Dermis microvascular lymphatic vessel endothelial cell (primary cell): Measurements from ENCODE around the gene TNIK. TPM values are rescaled to one million over a fixed set of nuclear protein-coding genes. Genes with fewer than 3 reads are reported as not detected.
A peak's percentile ranks its signal among the peaks of the same experiment; 100 is the strongest.

Experiments used
- DNase-seq, 2 donors: peaks; one replicate each; pipeline versions ENCODE4 v3.0.0 to v3.0.0-alpha.2; 2010; ENCODE audit warnings: low read depth in 2 of 2
- total RNA-seq: library from RNA; depleted of rRNA; stranded (reverse); fragments of >200 nt; gene quantifications from 2 replicates; pipeline ENCODE4 v1.2.1, GENCODE V29; 2014

Gene TNIK
- total RNA-seq, 1 donor from 2014 or later, result 18.9 TPM

DNA sequence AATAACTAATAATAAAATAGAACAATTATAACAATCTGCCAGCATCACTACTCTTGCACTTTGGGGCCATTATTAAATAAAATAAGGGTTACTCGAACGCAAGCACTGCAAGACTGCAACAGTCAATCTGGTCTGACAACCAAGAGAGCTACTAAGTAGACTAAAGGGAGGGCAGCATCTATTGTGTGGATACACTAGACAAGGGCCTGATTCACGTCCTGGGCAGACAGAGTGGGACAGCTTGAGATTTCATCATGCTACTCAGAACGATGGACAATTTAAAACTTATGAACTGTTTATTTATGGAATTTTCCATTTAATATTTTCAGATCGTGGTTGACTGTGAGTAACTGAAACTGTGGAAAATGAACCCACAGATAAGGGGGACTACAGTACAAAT, 39.5 kb downstream of the TNIK start:
- peak in 1 of 2 donors; percentile 65 for DNase-seq

DNA sequence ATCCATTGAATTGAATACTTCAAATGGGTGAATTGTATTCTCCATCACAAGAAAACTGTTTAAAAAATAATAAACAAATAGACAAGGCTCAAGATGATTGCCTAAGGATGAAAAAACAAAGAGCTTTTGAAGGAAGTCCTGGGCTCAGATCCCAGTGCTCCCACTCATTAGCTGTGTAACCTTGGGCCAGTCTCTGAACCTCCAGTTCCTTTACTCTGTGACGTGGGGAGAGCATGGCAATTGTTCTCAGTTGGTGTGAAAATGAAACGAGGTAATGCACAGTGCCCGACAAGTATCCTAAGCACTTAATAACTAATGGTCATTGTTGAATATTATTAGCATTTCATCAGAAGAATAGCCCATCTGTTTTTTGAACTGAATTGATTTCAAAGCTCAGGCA, 40.7 kb downstream of the TNIK start:
- DNase-seq, result no peak

GRCh38 chr3:171417813-171418212, 42.4 kb downstream of the TNIK start:
- peak in 1 of 2 donors; percentile 82 for DNase-seq

DNA sequence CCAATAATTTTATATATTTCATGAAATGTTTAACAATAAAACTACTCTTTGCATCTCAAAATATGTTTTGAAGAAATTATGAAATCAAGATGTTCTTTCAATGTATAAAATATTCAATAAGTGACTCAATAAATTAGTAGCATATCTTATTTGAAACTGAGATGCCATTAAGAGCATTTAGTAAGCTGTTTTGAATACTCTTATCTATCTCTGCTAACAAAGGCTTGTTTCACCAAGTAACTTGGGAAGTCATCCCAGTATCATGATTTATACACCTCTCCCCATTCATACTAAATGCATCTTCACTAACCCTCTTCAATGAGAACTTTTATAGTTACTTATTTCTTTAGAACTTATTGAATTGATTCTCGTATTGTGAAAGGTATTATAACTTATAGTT, 43.1 kb downstream of the TNIK start:
- no peak for DNase-seq

- DNase-seq, result no peak
Observed at GRCh38 chr3:171416666-171417065, 43.5 kb downstream of the TNIK start.

- peak; percentile 50 to 57 for DNase-seq
Observed at GRCh38 chr3:171416061-171416460, 44.1 kb downstream of the TNIK start.

- no peak for DNase-seq
Observed at GRCh38 chr3:171415070-171415469, 45.1 kb downstream of the TNIK start.

DNA sequence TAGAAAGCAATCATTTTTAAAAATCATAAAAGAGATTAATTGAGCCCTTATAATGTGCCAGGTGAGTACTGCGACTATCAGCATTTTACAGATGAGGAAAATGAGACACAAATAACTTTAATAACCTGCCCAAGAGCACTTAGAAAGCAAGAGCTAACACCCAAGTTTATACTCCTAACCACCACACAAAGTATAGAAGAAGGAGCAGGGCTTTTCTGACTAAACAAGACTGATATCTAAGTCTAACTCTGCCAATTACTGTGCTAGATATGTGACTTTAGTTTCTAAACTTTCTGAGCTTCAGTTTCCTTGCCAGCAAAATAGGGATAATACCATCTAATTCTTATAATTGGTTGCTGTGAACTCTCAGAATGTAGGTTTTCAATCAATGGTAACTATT, 47.7 kb downstream of the TNIK start:
- DNase-seq, result no peak

DNA sequence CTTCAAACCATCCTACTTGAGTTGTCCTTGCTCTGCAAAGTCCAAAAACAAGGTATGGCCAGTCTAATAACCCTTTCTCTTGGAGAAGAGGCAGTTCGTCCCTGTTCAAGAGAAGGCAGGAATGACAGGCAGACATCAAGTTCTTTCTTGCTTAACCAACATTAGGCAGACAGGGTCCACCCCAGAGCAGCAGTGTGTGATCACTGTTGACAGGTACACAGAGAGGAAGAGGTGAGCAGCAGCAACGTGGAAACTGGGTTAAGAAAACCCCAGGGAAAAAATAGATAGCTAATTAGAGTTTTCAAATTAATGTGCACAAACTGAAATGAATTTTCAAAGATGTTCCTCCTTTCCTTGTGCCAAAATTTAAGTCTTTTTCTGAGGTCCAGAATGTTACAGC, 48.2 kb downstream of the TNIK start:
- DNase-seq, result no peak

DNA sequence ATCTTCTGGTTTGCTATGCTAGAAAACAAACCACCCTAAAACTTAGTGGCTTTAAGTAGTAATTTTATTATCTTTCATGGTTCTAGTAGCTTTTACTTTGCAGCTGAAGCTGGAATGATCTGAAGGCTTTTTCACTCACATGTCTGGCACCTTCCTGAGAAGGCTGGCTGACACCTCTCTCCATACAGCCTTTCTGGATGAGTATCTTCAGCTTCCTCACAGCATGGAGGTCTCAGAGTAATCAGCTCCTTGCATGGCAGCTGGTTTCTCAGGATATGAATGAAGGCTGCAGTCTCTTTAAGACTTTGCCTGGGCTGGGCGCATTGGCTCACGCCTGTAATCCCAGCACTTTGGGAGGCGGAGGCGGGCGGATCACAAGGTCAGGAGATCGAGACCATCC, 50.0 kb downstream of the TNIK start:
- DNase-seq, result no peak

DNA sequence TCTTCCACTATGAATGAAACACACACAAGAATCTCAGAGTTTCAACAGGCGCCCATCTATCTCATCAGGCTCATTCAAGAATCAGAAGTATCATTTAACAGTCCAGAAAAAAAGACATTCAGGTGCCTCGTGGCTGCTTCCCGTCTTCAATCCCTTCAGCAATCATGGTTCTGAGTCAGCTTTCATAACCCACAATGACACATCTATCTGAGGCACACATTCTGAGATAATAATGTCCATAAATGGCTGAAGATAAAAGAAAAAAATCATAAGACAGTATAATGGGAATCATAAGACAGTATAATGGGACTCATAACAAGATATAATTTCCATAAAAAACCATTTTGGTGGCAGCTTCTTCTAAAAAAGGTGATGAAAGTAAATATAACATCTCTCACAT, 52.4 kb downstream of the TNIK start:
- DNase-seq, result no peak

DNA sequence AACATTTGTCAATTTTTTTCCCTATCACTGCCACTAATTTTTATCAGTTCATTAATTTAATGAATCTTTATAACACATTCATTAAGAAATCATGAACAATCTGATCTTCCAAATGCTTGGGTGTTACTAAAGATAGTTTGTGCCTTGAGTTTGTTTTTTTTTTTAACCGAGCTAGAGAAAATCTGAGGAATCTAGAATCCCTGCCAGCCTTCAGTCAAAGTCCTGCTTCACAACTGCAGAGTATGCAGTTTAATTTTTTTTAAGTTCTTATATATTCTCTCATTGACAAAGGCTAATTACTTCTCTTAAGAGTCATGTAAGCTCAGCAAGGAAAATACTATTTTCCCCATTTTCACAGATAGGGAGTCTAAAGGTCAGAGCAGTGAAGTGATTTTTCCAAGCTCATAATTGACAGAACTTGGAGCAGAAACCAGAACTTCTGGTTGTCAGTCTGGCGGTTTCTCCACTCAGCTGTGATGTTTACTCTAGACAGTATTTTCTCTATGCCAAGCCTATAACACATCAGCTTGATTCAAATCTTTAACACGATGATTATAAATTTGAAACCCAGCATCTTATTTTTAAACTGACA, 55.7 kb downstream of the TNIK start:
- DNase-seq, result no peak

- DNase-seq, result peak in 1 of 2 donors; percentile 80
Observed at GRCh38 chr3:171402281-171402680, 57.9 kb downstream of the TNIK start.

DNA sequence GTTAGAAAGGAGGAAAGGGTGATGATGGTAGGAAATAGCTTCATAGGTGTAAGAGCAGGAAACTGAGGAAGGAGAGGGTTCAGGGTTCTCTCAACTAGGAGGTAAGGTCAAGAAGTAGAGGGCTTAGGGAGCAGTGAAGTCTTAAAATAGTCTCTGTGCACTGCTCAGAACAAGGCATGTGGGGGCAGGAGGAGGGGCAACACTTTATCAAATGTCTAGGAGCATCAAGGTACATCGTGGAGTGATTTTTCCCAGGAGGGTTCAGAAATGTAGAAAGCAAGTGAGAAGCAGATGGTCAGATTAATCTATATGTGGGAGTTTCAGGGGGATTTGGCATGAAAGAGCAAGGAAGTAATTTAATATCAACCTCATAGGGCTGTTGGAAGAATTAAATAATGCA, 58.8 kb downstream of the TNIK start:
- DNase-seq, result no peak

DNA sequence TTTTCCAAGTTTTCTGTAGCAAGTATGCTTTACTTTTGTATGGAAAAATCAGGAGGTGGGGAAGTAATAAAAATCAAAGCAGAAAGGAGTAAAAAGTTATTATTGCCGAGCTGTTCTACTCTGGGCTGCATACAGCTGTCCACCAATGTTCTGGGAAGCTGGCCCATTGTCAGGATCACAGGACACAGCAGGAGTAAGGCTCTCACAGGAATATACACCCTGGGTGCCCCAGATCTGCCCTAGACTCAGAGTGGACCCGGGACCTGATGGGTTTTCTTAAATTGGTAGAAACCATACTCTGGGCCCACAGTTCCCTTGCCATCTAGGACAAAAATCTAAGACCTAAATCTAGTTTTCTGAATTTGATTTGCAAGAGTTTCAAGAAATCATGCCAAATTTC, 60.4 kb downstream of the TNIK start:
- DNase-seq, result no peak

GRCh38 chr3:171398343-171398742, 61.9 kb downstream of the TNIK start:
- no peak for DNase-seq

DNA sequence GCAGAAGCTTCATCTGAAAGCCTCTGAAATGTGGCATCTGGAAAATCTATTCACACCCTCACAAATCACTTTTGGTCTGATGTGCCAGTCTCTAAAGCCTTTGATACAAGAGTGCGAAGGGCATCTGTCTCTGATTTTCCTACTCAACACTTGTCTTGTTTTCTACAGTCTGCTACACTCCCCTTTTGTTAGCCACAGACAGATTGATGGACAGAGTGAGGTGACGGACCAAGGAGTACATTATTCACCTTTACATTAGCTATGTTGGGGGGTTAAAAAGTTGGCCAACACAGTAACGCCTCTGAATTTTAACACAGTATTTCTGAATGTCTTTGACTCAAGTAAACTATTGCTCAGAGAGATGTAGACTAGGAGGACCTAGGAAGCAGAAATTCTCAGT, 63.1 kb downstream of the TNIK start:
- DNase-seq, result no peak

DNA sequence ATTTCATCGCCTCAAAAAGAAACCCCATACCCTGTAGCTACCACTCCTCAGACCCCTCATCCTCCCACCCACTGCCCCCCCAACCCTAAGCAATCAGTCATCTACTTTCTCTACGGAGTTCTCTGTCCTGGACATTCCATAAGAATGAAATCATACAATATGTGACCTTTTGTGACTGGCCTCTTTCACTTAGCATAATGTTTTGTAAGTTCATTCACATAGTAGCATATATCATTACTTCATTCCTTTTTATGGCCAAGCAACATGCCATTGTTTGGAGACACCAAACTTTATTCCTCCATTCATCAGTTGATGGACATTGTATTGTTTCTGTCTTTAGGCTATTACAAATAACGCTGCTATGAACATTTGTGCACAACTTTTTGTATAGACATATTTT, 64.2 kb downstream of the TNIK start:
- peak; percentile 36 to 65 for DNase-seq

DNA sequence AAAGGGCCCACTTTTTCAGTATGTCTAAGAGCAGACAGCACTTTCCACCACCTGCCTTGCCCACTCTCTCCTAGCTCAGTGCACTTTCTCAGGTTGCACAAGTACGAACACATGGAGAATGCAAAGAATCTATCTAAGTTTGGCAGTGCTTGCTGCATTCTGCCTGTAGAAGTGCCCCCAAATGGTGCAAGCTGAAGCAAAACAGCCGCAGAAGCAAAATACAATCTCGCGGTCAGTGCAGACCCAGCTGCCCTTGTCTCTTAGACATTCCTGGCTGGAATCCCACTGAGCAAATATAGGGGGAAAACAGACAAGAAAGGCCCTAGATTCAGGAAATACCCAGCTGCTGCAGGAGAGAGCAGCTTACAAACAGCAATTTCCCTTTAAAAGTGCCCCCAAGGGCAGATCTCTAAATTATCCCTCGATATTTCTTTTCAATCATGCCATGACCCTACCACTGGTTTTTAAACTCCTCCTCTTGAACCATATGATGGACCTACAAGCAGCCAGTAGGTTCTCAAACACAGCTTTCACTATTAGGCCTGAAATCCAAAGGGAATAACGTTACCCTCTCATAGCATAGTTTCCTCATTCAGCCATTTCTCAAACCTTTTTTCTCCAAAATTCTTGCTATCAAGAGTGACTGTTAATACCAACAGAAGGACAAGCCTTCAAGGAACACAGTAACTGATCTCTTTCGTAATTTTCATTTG, 67.0 kb downstream of the TNIK start:
- DNase-seq, result peak in 1 of 2 donors; percentile 70

DNA sequence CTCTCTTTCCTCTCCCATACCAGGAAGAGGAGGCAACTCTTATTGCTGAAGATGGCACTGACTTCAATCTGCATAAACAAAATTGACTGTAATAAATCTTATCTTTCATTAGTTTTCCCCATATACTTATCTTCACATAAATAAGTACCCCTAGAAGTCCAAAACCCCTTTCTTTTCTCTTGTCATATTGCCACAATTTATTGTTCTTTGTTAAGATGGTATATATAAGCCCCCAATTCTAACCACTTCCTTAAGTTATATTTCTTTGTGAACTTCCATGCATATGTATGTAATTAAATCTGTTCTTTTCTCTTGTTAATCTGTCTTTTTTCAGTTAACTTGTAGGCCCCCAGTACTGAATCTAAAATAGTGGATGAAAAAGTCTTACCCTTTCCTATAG, 68.8 kb downstream of the TNIK start:
- DNase-seq, result no peak

- DNase-seq, result no peak
Observed at GRCh38 chr3:171390051-171390941, 69.9 kb downstream of the TNIK start.

- DNase-seq, result no peak
Observed at GRCh38 chr3:171389491-171389890, 70.7 kb downstream of the TNIK start.

GRCh38 chr3:171388527-171388926, 71.7 kb downstream of the TNIK start:
- no peak for DNase-seq
